ENCODE results near the gene EPB42. TPM values are rescaled to one million over a fixed set of nuclear protein-coding genes. Genes with fewer than 3 reads are reported as not detected.
A peak's percentile ranks its signal among the peaks of the same experiment; 100 is the strongest.
"Not testable (repeated sequence)": the region's sequence is repeated elsewhere in the genome, so short reads cannot be mapped to it uniquely, and the experiment has no call there.

EPB42 gene
- total RNA-seq, 1 donor from 2014 or later = not detected

- no peak for DNase-seq (ENCODE audit: low spot score in 2 of 2)
- intact Hi-C loops (cut with DNase I) = no loop called here
- no peaks in the 10 kb centered on the region for H3K9me3 ChIP-seq
- no peaks in the 10 kb centered on the region for H3K27me3 ChIP-seq
- H3K36me3 ChIP-seq = no peaks in the 10 kb centered on the region
- no peak for TF ChIP-seq CTCF (IDR thresholded peaks at IDR 0.05)
- H3K4me1 ChIP-seq = no peaks in the 10 kb centered on the region
- H3K27ac ChIP-seq = no peak overlapping the region
- no peak overlapping the region for H3K4me3 ChIP-seq
These were observed 11.6 kb upstream of the EPB42 start for GRCh38 chr15:43232289-43232874.

- intact Hi-C loops (cut with DNase I) = no loop called here
- Histone ChIP-seq H3K27ac (peak overlapping the region in 1 of 2 donors; percentile 18), H3K4me1 (no peaks in the 10 kb centered on the region), H3K27me3 (no peaks in the 10 kb centered on the region), H3K9me3 (no peaks in the 10 kb centered on the region), H3K36me3 (no peaks in the 10 kb centered on the region), H3K4me3 (no peak overlapping the region)
- TF ChIP-seq CTCF (IDR thresholded peaks at IDR 0.05) = no peak
- DNase-seq (ENCODE audit: low spot score in 2 of 2) = no peak
These were observed 9.9 kb upstream of the EPB42 start for GRCh38 chr15:43230640-43231115.

- H3K27ac ChIP-seq = no peak overlapping the region
- no peak for DNase-seq (ENCODE audit: low spot score in 2 of 2)
- no peaks in the 10 kb centered on the region for H3K36me3 ChIP-seq
- intact Hi-C loops (cut with DNase I) = no loop called here
- TF ChIP-seq CTCF (IDR thresholded peaks at IDR 0.05) = no peak
- no peak overlapping the region for H3K4me3 ChIP-seq
- H3K4me1 ChIP-seq = no peaks in the 10 kb centered on the region
- H3K27me3 ChIP-seq = no peaks in the 10 kb centered on the region
- no peaks in the 10 kb centered on the region for H3K9me3 ChIP-seq
These were observed 9.2 kb upstream of the EPB42 start for GRCh38 chr15:43229977-43230376.

- H3K27ac ChIP-seq = no peak overlapping the region
- H3K36me3 ChIP-seq = no peaks in the 10 kb centered on the region
- H3K27me3 ChIP-seq = no peaks in the 10 kb centered on the region
- TF ChIP-seq CTCF (IDR thresholded peaks at IDR 0.05) = no peak
- H3K9me3 ChIP-seq = no peaks in the 10 kb centered on the region
- intact Hi-C loops (cut with DNase I) = no loop called here
- no peak for DNase-seq (ENCODE audit: low spot score in 2 of 2)
- H3K4me3 ChIP-seq = no peak overlapping the region
- H3K4me1 ChIP-seq = no peaks in the 10 kb centered on the region
These were observed 5.9 kb upstream of the EPB42 start for GRCh38 chr15:43226436-43227305.

GRCh38 chr15:43225950-43226255, 5.1 kb upstream of the EPB42 start:
- not testable (repeated sequence) for DNase-seq (ENCODE audit: low spot score in 2 of 2); H3K4me3 ChIP-seq; H3K9me3 ChIP-seq; H3K4me1 ChIP-seq; H3K27ac ChIP-seq; H3K36me3 ChIP-seq; H3K27me3 ChIP-seq
- intact Hi-C loops (cut with DNase I) = loop anchor here (1.0 kb wide), 1 partner anchor 59 kb away; no protein-coding TSS in a partner anchor

GRCh38 chr15:43225201-43225949, 4.6 kb upstream of the EPB42 start:
- Histone ChIP-seq H3K9me3 (no peaks in the 10 kb centered on the region), H3K4me1 (no peaks in the 10 kb centered on the region), H3K27ac (no peak overlapping the region), H3K27me3 (no peaks in the 10 kb centered on the region), H3K4me3 (no peak overlapping the region), H3K36me3 (no peaks in the 10 kb centered on the region)
- TF ChIP-seq CTCF (IDR thresholded peaks at IDR 0.05) = peak; percentile 61 to 78 (median 68)
- intact Hi-C loops (cut with DNase I) = loop anchor here (1.0 kb wide), 1 partner anchor 60 kb away; no protein-coding TSS in a partner anchor
- DNase-seq (ENCODE audit: low spot score in 2 of 2) = no peak

Data from ascending aorta (tissue), 2 donors.